Limb (tissue), 2 donors: ENCODE results near the gene MYL4.

ENCODE experiments used
- DNase-seq, 2 donors: peaks; one replicate each; pipeline ENCODE4 v3.0.0-alpha.2; 2016; ENCODE audit errors: extremely low spot score in 2 of 2

The MYL4 gene

GRCh38 chr17:47273245-47273644 is 64.1 kb downstream of the MYL4 start:
- DNase-seq = no peak
